ENCODE results near the gene SLAMF1. TPM values are rescaled to one million over a fixed set of nuclear protein-coding genes. Genes with fewer than 3 reads are reported as not detected.

Gene SLAMF1
- polyA plus RNA-seq, 1 donor, result 0.91 TPM

GRCh38 chr1:160624464-160624863, 22.4 kb downstream of the SLAMF1 start:
- DNase-seq, result no peak
- Histone ChIP-seq H3K4me3 (ENCODE audit: low read length) (no peak overlapping the region), H3K4me1 (ENCODE audit: control insufficient read depth, insufficient read depth, low read length) (peaks cover under 1% of the 10 kb centered on the region), H3K9me3 (ENCODE audit: control insufficient read depth, low read depth, low read length) (no peaks in the 10 kb centered on the region), H3K27me3 (ENCODE audit: control insufficient read depth, insufficient read depth, low read length) (no peaks in the 10 kb centered on the region), H3K27ac (ENCODE audit: low read length) (no peak overlapping the region), H3K36me3 (ENCODE audit: control insufficient read depth, insufficient read depth, low read length) (no peaks in the 10 kb centered on the region)
- 100% methylated on average over 1 of the region's 3 CpGs for WGBS (ENCODE audit: insufficient coverage, low lambda C conversion rate)

GRCh38 chr1:160623862-160624261, 23.0 kb downstream of the SLAMF1 start:
- WGBS (ENCODE audit: insufficient coverage, low lambda C conversion rate), result no CpG with 5 or more reads among the region's 1 CpG
- H3K4me1 ChIP-seq (ENCODE audit: control insufficient read depth, insufficient read depth, low read length), result no peaks in the 10 kb centered on the region
- no peak overlapping the region for H3K27ac ChIP-seq (ENCODE audit: low read length)
- H3K4me3 ChIP-seq (ENCODE audit: low read length), result no peak overlapping the region
- no peaks in the 10 kb centered on the region for H3K9me3 ChIP-seq (ENCODE audit: control insufficient read depth, low read depth, low read length)
- DNase-seq, result no peak
- no peaks in the 10 kb centered on the region for H3K36me3 ChIP-seq (ENCODE audit: control insufficient read depth, insufficient read depth, low read length)
- no peaks in the 10 kb centered on the region for H3K27me3 ChIP-seq (ENCODE audit: control insufficient read depth, insufficient read depth, low read length)

GRCh38 chr1:160623227-160623633, 23.6 kb downstream of the SLAMF1 start:
- Histone ChIP-seq H3K27ac (ENCODE audit: low read length) (no peak overlapping the region), H3K27me3 (ENCODE audit: control insufficient read depth, insufficient read depth, low read length) (no peaks in the 10 kb centered on the region), H3K4me1 (ENCODE audit: control insufficient read depth, insufficient read depth, low read length) (no peaks in the 10 kb centered on the region), H3K36me3 (ENCODE audit: control insufficient read depth, insufficient read depth, low read length) (no peaks in the 10 kb centered on the region), H3K4me3 (ENCODE audit: low read length) (no peak overlapping the region), H3K9me3 (ENCODE audit: control insufficient read depth, low read depth, low read length) (no peaks in the 10 kb centered on the region)
- DNase-seq, result no peak
- WGBS (ENCODE audit: insufficient coverage, low lambda C conversion rate), result no CpG with 5 or more reads among the region's 3 CpGs

- no peak overlapping the region for H3K27ac ChIP-seq (ENCODE audit: low read length)
- no peaks in the 10 kb centered on the region for H3K9me3 ChIP-seq (ENCODE audit: control insufficient read depth, low read depth, low read length)
- no peak for DNase-seq
- no peaks in the 10 kb centered on the region for H3K36me3 ChIP-seq (ENCODE audit: control insufficient read depth, insufficient read depth, low read length)
- H3K4me1 ChIP-seq (ENCODE audit: control insufficient read depth, insufficient read depth, low read length), result no peaks in the 10 kb centered on the region
- H3K4me3 ChIP-seq (ENCODE audit: low read length), result no peak overlapping the region
- H3K27me3 ChIP-seq (ENCODE audit: control insufficient read depth, insufficient read depth, low read length), result no peaks in the 10 kb centered on the region
- WGBS (ENCODE audit: insufficient coverage, low lambda C conversion rate), result 83% methylated on average over 1 of the region's 5 CpGs
Measured at GRCh38 chr1:160622501-160623226, 24.2 kb downstream of the SLAMF1 start.

GRCh38 chr1:160621633-160622413, 25.0 kb downstream of the SLAMF1 start:
- H3K27ac ChIP-seq (ENCODE audit: low read length), result no peak overlapping the region
- DNase-seq, result no peak
- no peaks in the 10 kb centered on the region for H3K27me3 ChIP-seq (ENCODE audit: control insufficient read depth, insufficient read depth, low read length)
- no peaks in the 10 kb centered on the region for H3K4me1 ChIP-seq (ENCODE audit: control insufficient read depth, insufficient read depth, low read length)
- WGBS (ENCODE audit: insufficient coverage, low lambda C conversion rate), result no CpG with 5 or more reads among the region's 8 CpGs
- no peaks in the 10 kb centered on the region for H3K36me3 ChIP-seq (ENCODE audit: control insufficient read depth, insufficient read depth, low read length)
- no peak overlapping the region for H3K4me3 ChIP-seq (ENCODE audit: low read length)
- H3K9me3 ChIP-seq (ENCODE audit: control insufficient read depth, low read depth, low read length), result no peaks in the 10 kb centered on the region

GRCh38 chr1:160620942-160621632, 25.8 kb downstream of the SLAMF1 start:
- no peaks in the 10 kb centered on the region for H3K4me1 ChIP-seq (ENCODE audit: control insufficient read depth, insufficient read depth, low read length)
- H3K9me3 ChIP-seq (ENCODE audit: control insufficient read depth, low read depth, low read length), result no peaks in the 10 kb centered on the region
- H3K36me3 ChIP-seq (ENCODE audit: control insufficient read depth, insufficient read depth, low read length), result no peaks in the 10 kb centered on the region
- WGBS (ENCODE audit: insufficient coverage, low lambda C conversion rate), result 91% methylated on average over 4 of the region's 5 CpGs
- no peaks in the 10 kb centered on the region for H3K27me3 ChIP-seq (ENCODE audit: control insufficient read depth, insufficient read depth, low read length)
- H3K27ac ChIP-seq (ENCODE audit: low read length), result no peak overlapping the region
- DNase-seq, result no peak
- no peak overlapping the region for H3K4me3 ChIP-seq (ENCODE audit: low read length)

GRCh38 chr1:160619742-160620277, 27.0 kb downstream of the SLAMF1 start:
- H3K4me3 ChIP-seq (ENCODE audit: low read length), result no peak overlapping the region
- H3K27ac ChIP-seq (ENCODE audit: low read length), result no peak overlapping the region
- H3K9me3 ChIP-seq (ENCODE audit: control insufficient read depth, low read depth, low read length), result no peaks in the 10 kb centered on the region
- no peaks in the 10 kb centered on the region for H3K27me3 ChIP-seq (ENCODE audit: control insufficient read depth, insufficient read depth, low read length)
- no peak for DNase-seq
- no peaks in the 10 kb centered on the region for H3K36me3 ChIP-seq (ENCODE audit: control insufficient read depth, insufficient read depth, low read length)
- no peaks in the 10 kb centered on the region for H3K4me1 ChIP-seq (ENCODE audit: control insufficient read depth, insufficient read depth, low read length)
- no CpG with 5 or more reads among the region's 4 CpGs for WGBS (ENCODE audit: insufficient coverage, low lambda C conversion rate)

GRCh38 chr1:160618763-160619274, 28.0 kb downstream of the SLAMF1 start:
- Histone ChIP-seq H3K9me3 (ENCODE audit: control insufficient read depth, low read depth, low read length) (no peaks in the 10 kb centered on the region), H3K36me3 (ENCODE audit: control insufficient read depth, insufficient read depth, low read length) (no peaks in the 10 kb centered on the region), H3K4me1 (ENCODE audit: control insufficient read depth, insufficient read depth, low read length) (no peaks in the 10 kb centered on the region), H3K27ac (ENCODE audit: low read length) (no peak overlapping the region), H3K4me3 (ENCODE audit: low read length) (no peak overlapping the region), H3K27me3 (ENCODE audit: control insufficient read depth, insufficient read depth, low read length) (no peaks in the 10 kb centered on the region)
- DNase-seq, result no peak
- 93% methylated on average over 3 of the region's 3 CpGs for WGBS (ENCODE audit: insufficient coverage, low lambda C conversion rate)

- H3K4me3 ChIP-seq (ENCODE audit: low read length), result no peak overlapping the region
- no peaks in the 10 kb centered on the region for H3K36me3 ChIP-seq (ENCODE audit: control insufficient read depth, insufficient read depth, low read length)
- H3K4me1 ChIP-seq (ENCODE audit: control insufficient read depth, insufficient read depth, low read length), result no peaks in the 10 kb centered on the region
- no peak overlapping the region for H3K27ac ChIP-seq (ENCODE audit: low read length)
- H3K27me3 ChIP-seq (ENCODE audit: control insufficient read depth, insufficient read depth, low read length), result no peaks in the 10 kb centered on the region
- H3K9me3 ChIP-seq (ENCODE audit: control insufficient read depth, low read depth, low read length), result no peaks in the 10 kb centered on the region
- no CpG with 5 or more reads among the region's 1 CpG for WGBS (ENCODE audit: insufficient coverage, low lambda C conversion rate)
- DNase-seq, result no peak
Measured at GRCh38 chr1:160618327-160618726, 28.5 kb downstream of the SLAMF1 start.

GRCh38 chr1:160615660-160616059, 31.2 kb downstream of the SLAMF1 start:
- Histone ChIP-seq H3K4me3 (ENCODE audit: low read length) (no peak overlapping the region), H3K27me3 (ENCODE audit: control insufficient read depth, insufficient read depth, low read length) (no peaks in the 10 kb centered on the region), H3K9me3 (ENCODE audit: control insufficient read depth, low read depth, low read length) (no peaks in the 10 kb centered on the region), H3K27ac (ENCODE audit: low read length) (no peak overlapping the region), H3K36me3 (ENCODE audit: control insufficient read depth, insufficient read depth, low read length) (no peaks in the 10 kb centered on the region), H3K4me1 (ENCODE audit: control insufficient read depth, insufficient read depth, low read length) (peaks cover 6% of the 10 kb centered on the region)
- 100% methylated on average over 1 of the region's 2 CpGs for WGBS (ENCODE audit: insufficient coverage, low lambda C conversion rate)
- no peak for DNase-seq

All from large intestine (tissue), 3 donors.